HEK293 (cell line): Measurements from ENCODE around the gene DNAH7.

Experiments
- CTCF ChIA-PET: fragments of 350-600 bp; formaldehyde crosslinking; extraction: SDS; loops from one replicate; lab custom pipeline; 2021; ENCODE audit warnings: antibody characterized with exemption; lab: Yijun Ruan, JAX
- POLR2A ChIA-PET: fragments of 300-600 bp; formaldehyde crosslinking; extraction: SDS; loops from one replicate; lab custom pipeline; 2020; ENCODE audit warnings: antibody characterized with exemption, inconsistent platforms; lab: Yijun Ruan, JAX
- H3K27ac ChIP-seq: fragments of 200-500 bp; sonication (Bioruptor generic); 2 replicates; pipeline ENCODE4 v1.5.1; 2014; ENCODE audit warnings: low read depth, low read length, control low read depth, inconsistent platforms; ENCODE audit errors: extremely low read depth
- H3K36me3 ChIP-seq, 2 experiments: fragments of 200-500 bp in 1 of 2; sonication (Bioruptor generic) in 1 of 2; 1 replicate in 1 of 2; 2 replicates in 1 of 2; pipeline ENCODE4 v1.5.1; 2014 to 2017; ENCODE audit warnings: inconsistent platforms in 2 of 2, low read length in 2 of 2; ENCODE audit not compliant: control insufficient read depth in 2 of 2, insufficient read depth in 1 of 2
- H3K4me1 ChIP-seq: fragments of 200-500 bp; sonication (Bioruptor generic); 2 replicates; pipeline ENCODE4 v1.5.1; 2014; ENCODE audit warnings: mild to moderate bottlenecking, low read length, inconsistent platforms; ENCODE audit not compliant: control insufficient read depth, insufficient read depth
- H3K4me3 ChIP-seq: 2 replicates; pipeline ENCODE4 v1.5.1; 2011; ENCODE audit warnings: low read depth, mild to moderate bottlenecking, control low read depth, low read length, moderate library complexity
- H3K9me3 ChIP-seq: fragments of 200-500 bp; sonication (Bioruptor generic); 2 replicates; pipeline ENCODE4 v1.5.1; 2014; ENCODE audit warnings: low read depth, low read length, inconsistent platforms; ENCODE audit not compliant: control insufficient read depth, insufficient read depth
- EGR2 ChIP-seq: fragments of 450-650 bp; formaldehyde crosslinking; IDR thresholded peaks from 2 replicates; pipeline ENCODE4 v1.5.1; 2016; ENCODE audit warnings: low read depth, missing biosample characterization, missing genetic modification characterization
- IKZF3 ChIP-seq: fragments of 450-650 bp; IDR thresholded peaks from 2 replicates; pipeline ENCODE4 v1.5.0; 2018; ENCODE audit warnings: missing biosample characterization, mild to moderate bottlenecking, missing genetic modification characterization, moderate library complexity
- MZF1 ChIP-seq: fragments of 450-650 bp; formaldehyde crosslinking; IDR thresholded peaks from 2 replicates; pipeline ENCODE4 v1.5.1; 2017; ENCODE audit warnings: missing biosample characterization, missing genetic modification characterization, borderline replicate concordance
- OVOL3 ChIP-seq: fragments of 450-650 bp; formaldehyde crosslinking; IDR thresholded peaks from 2 replicates; pipeline ENCODE4 v1.5.1; 2016; ENCODE audit warnings: missing biosample characterization, missing genetic modification characterization
- PATZ1 ChIP-seq: fragments of 450-650 bp; formaldehyde crosslinking; IDR thresholded peaks from 2 replicates; pipeline ENCODE4 v1.5.1; 2016; ENCODE audit warnings: missing biosample characterization, missing genetic modification characterization
- PBX3 ChIP-seq: sonication (generic); formaldehyde crosslinking; IDR thresholded peaks from 2 replicates; pipeline ENCODE4 v1.8.1; 2022; ENCODE audit warnings: mild to moderate bottlenecking, moderate library complexity, missing genetic modification reagents
- PRDM6 ChIP-seq: fragments of 450-650 bp; formaldehyde crosslinking; IDR thresholded peaks from 2 replicates; pipeline ENCODE4 v1.5.1; 2017; ENCODE audit warnings: missing biosample characterization, missing genetic modification characterization
- YY1 ChIP-seq: fragments of 450-650 bp; formaldehyde crosslinking; IDR thresholded peaks from 2 replicates; pipeline ENCODE4 v1.5.1; 2018; ENCODE audit warnings: missing biosample characterization, missing genetic modification characterization
- ZBTB48 ChIP-seq: fragments of 450-650 bp; formaldehyde crosslinking; IDR thresholded peaks from 2 replicates; pipeline ENCODE4 v1.5.1; 2016; ENCODE audit warnings: missing biosample characterization, missing genetic modification characterization
- ZFP41 ChIP-seq: fragments of 450-650 bp; formaldehyde crosslinking; IDR thresholded peaks from 2 replicates; pipeline ENCODE4 v1.5.1; 2016; ENCODE audit warnings: missing biosample characterization, missing genetic modification characterization, borderline replicate concordance
- ZNF138 ChIP-seq: fragments of 450-650 bp; formaldehyde crosslinking; IDR thresholded peaks from 2 replicates; pipeline ENCODE4 v1.5.1; 2016; ENCODE audit warnings: missing biosample characterization, missing genetic modification characterization, borderline replicate concordance
- ZNF214 ChIP-seq: fragments of 450-650 bp; formaldehyde crosslinking; IDR thresholded peaks from 2 replicates; pipeline ENCODE4 v1.5.1; 2017; ENCODE audit warnings: missing biosample characterization, mild to moderate bottlenecking, missing genetic modification characterization, borderline replicate concordance
- ZNF223 ChIP-seq: fragments of 450-650 bp; formaldehyde crosslinking; IDR thresholded peaks from 2 replicates; pipeline ENCODE4 v1.5.1; 2016; ENCODE audit warnings: missing biosample characterization, missing genetic modification characterization
- ZNF248 ChIP-seq: fragments of 450-650 bp; formaldehyde crosslinking; IDR thresholded peaks from 2 replicates; pipeline ENCODE4 v1.5.1; 2017; ENCODE audit warnings: missing biosample characterization, missing genetic modification characterization
- ZNF335 ChIP-seq: fragments of 450-650 bp; formaldehyde crosslinking; conservative IDR thresholded peaks from 2 replicates; pipeline ENCODE4 v1.5.1; 2016; ENCODE audit warnings: missing biosample characterization, missing genetic modification characterization
- ZNF341 ChIP-seq: fragments of 450-650 bp; formaldehyde crosslinking; IDR thresholded peaks from 2 replicates; pipeline ENCODE4; 2016; ENCODE audit warnings: low read depth, missing biosample characterization, missing genetic modification characterization
- ZNF354C ChIP-seq: fragments of 450-650 bp; formaldehyde crosslinking; IDR thresholded peaks from 2 replicates; pipeline ENCODE4 v1.5.1; 2016; ENCODE audit warnings: missing biosample characterization, missing genetic modification characterization, low read depth, borderline replicate concordance
- ZNF404 ChIP-seq: fragments of 450-650 bp; formaldehyde crosslinking; IDR thresholded peaks from 2 replicates; pipeline ENCODE4 v1.5.1; 2017; ENCODE audit warnings: missing biosample characterization, missing genetic modification characterization
- ZNF510 ChIP-seq: fragments of 450-650 bp; formaldehyde crosslinking; IDR thresholded peaks from 2 replicates; pipeline ENCODE4 v1.5.1; 2018; ENCODE audit warnings: mild to moderate bottlenecking, missing genetic modification characterization, missing biosample characterization; ENCODE audit not compliant: insufficient replicate concordance
- ZNF548 ChIP-seq: fragments of 450-650 bp; formaldehyde crosslinking; IDR thresholded peaks from 2 replicates; pipeline ENCODE4 v1.5.1; 2016; ENCODE audit warnings: missing biosample characterization, missing genetic modification characterization
- ZNF660 ChIP-seq: fragments of 450-650 bp; IDR thresholded peaks from 2 replicates; pipeline ENCODE4 v1.5.1; 2018; ENCODE audit warnings: missing biosample characterization, mild to moderate bottlenecking, missing genetic modification characterization
- ZNF677 ChIP-seq: fragments of 450-650 bp; IDR thresholded peaks from 2 replicates; pipeline ENCODE4 v1.5.0; 2018; ENCODE audit warnings: missing biosample characterization, mild to moderate bottlenecking, missing genetic modification characterization, moderate library complexity
- ZNF707 ChIP-seq: fragments of 450-650 bp; formaldehyde crosslinking; IDR thresholded peaks from 2 replicates; pipeline ENCODE4 v1.5.1; 2016; ENCODE audit warnings: missing biosample characterization, missing genetic modification characterization
- ZNF747 ChIP-seq: fragments of 450-650 bp; formaldehyde crosslinking; IDR thresholded peaks from 2 replicates; pipeline ENCODE4 v1.5.1; 2016; ENCODE audit warnings: missing biosample characterization, missing genetic modification characterization
- ZNF76 ChIP-seq: fragments of 450-650 bp; formaldehyde crosslinking; IDR thresholded peaks from 2 replicates; pipeline ENCODE4; 2016; ENCODE audit warnings: low read depth, missing biosample characterization, missing genetic modification characterization, borderline replicate concordance
- ZNF768 ChIP-seq: fragments of 450-650 bp; formaldehyde crosslinking; IDR thresholded peaks from 2 replicates; pipeline ENCODE4 v1.5.1; 2018; ENCODE audit warnings: missing biosample characterization, mild to moderate bottlenecking, missing genetic modification characterization
- ZNF830 ChIP-seq: fragments of 450-650 bp; IDR thresholded peaks from 2 replicates; pipeline ENCODE4 v1.5.0; 2018; ENCODE audit warnings: missing biosample characterization, missing genetic modification characterization, low read depth, mild to moderate bottlenecking, moderate library complexity
- ZSCAN23 ChIP-seq: fragments of 450-650 bp; formaldehyde crosslinking; IDR thresholded peaks from 2 replicates; pipeline ENCODE4 v1.5.1; 2016; ENCODE audit warnings: missing biosample characterization, missing genetic modification characterization
- ZXDB ChIP-seq: fragments of 450-650 bp; formaldehyde crosslinking; IDR thresholded peaks from 2 replicates; pipeline ENCODE4 v1.5.1; 2016; ENCODE audit warnings: missing biosample characterization, missing genetic modification characterization

Gene DNAH7

GRCh38 chr2:196083601-196084000 is 15.0 kb upstream of the DNAH7 start (continued):
- TF ChIP-seq ZNF660 (tag by site-specific recombination): no peak
- TF ChIP-seq ZFP41 (tag by site-specific recombination): no peak
- TF ChIP-seq MZF1 (tag by site-specific recombination): no peak
- TF ChIP-seq ZNF768 (tag by site-specific recombination): no peak
- TF ChIP-seq, all 188 proteins: peak for 0

GRCh38 chr2:196080526-196080925 is 11.9 kb upstream of the DNAH7 start:
- CTCF ChIA-PET: interaction anchor here (0.7 to 4.2 kb wide), 3 partner anchors 11 to 511 kb away, joined by 4 to 37 read pairs (median 4); partner anchors contain the start of gene DNAH7

GRCh38 chr2:196079052-196079451 is 10.4 kb upstream of the DNAH7 start:
- no peak for TF ChIP-seq EGR2 (tag by site-specific recombination)
- TF ChIP-seq YY1 (tag by site-specific recombination): no peak
- no peak for TF ChIP-seq ZNF707 (tag by site-specific recombination)
- no peak for TF ChIP-seq ZNF677 (tag by site-specific recombination)
- TF ChIP-seq ZNF548: no peak
- TF ChIP-seq ZNF354C (tag by site-specific recombination): no peak
- no peak for TF ChIP-seq ZNF76 (tag by site-specific recombination)
- TF ChIP-seq ZNF404: no peak
- no peak for TF ChIP-seq ZNF341
- no peak for TF ChIP-seq PATZ1 (tag by site-specific recombination)
- TF ChIP-seq ZSCAN23 (tag by site-specific recombination): no peak
- no peak for TF ChIP-seq ZNF223 (tag by site-specific recombination)
- TF ChIP-seq ZXDB (tag by site-specific recombination): no peak
- no peak for TF ChIP-seq PBX3 (CRISPR knock-in tag)
- TF ChIP-seq ZNF214: no peak
- TF ChIP-seq ZNF510: no peak
- no peak for TF ChIP-seq OVOL3
- POLR2A ChIA-PET: no interaction called here
- CTCF ChIA-PET: interaction anchor here (0.6 to 4.2 kb wide), 17 partner anchors 10 to 626 kb away, joined by 3 to 37 read pairs (median 4); partner anchors contain the start of gene DNAH7
- no peak overlapping the region for H3K4me3 ChIP-seq
- no peaks in the 10 kb centered on the region for H3K36me3 ChIP-seq
- no peaks in the 10 kb centered on the region for H3K4me1 ChIP-seq
- no peak overlapping the region for H3K27ac ChIP-seq
- no peaks in the 10 kb centered on the region for H3K9me3 ChIP-seq

More at GRCh38 chr2:196080526-196080925, 11.9 kb upstream of the DNAH7 start:
- POLR2A ChIA-PET: no interaction called here
- H3K36me3 ChIP-seq: no peaks in the 10 kb centered on the region
- TF ChIP-seq ZBTB48 (tag by site-specific recombination) (no peak), ZNF248 (tag by site-specific recombination) (no peak), ZNF335 (tag by site-specific recombination) (no peak), ZNF830 (no peak), PRDM6 (tag by site-specific recombination) (no peak), ZNF747 (tag by site-specific recombination) (no peak), IKZF3 (tag by site-specific recombination) (no peak), ZNF138 (tag by site-specific recombination) (no peak)
- no peak overlapping the region for H3K4me3 ChIP-seq
- no peaks in the 10 kb centered on the region for H3K9me3 ChIP-seq
- H3K4me1 ChIP-seq: no peaks in the 10 kb centered on the region
- H3K27ac ChIP-seq: no peak overlapping the region
